Measurements from ENCODE around the gene HOXA1.

The HOXA1 gene

DNA sequence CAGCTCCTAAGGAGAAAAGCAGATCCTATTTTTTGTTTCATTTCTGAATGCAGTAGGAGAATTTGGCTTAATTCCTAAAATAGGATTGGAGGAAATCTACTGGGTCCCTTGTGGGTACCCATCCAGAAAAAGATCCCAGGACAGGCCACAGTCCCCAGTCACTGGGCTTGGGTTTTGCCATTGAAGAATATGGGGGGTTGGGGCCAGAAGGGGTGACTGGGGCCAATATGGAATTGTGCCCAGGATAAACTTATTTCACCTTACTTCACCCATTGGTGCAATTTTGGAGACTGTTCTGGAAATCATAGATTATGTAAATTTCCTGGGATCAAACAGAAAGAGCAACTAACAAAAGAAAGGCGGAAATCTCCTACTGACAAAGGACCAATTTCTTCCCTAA lies 42.7 kb upstream of the HOXA1 start:
- H3K4me3 ChIP-seq (ENCODE audit: low read length), result no peak overlapping the region
- DNase-seq (ENCODE audit: low read depth), result no peak
- TF ChIP-seq, protein P1, sequence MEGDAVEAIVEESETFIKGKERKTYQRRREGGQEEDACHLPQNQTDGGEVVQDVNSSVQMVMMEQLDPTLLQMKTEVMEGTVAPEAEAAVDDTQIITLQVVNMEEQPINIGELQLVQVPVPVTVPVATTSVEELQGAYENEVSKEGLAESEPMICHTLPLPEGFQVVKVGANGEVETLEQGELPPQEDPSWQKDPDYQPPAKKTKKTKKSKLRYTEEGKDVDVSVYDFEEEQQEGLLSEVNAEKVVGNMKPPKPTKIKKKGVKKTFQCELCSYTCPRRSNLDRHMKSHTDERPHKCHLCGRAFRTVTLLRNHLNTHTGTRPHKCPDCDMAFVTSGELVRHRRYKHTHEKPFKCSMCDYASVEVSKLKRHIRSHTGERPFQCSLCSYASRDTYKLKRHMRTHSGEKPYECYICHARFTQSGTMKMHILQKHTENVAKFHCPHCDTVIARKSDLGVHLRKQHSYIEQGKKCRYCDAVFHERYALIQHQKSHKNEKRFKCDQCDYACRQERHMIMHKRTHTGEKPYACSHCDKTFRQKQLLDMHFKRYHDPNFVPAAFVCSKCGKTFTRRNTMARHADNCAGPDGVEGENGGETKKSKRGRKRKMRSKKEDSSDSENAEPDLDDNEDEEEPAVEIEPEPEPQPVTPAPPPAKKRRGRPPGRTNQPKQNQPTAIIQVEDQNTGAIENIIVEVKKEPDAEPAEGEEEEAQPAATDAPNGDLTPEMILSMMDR (IDR thresholded peaks at IDR 0.05; ENCODE audit: insufficient read depth, low read depth, low read length, missing control alignments), result no peak

DNA sequence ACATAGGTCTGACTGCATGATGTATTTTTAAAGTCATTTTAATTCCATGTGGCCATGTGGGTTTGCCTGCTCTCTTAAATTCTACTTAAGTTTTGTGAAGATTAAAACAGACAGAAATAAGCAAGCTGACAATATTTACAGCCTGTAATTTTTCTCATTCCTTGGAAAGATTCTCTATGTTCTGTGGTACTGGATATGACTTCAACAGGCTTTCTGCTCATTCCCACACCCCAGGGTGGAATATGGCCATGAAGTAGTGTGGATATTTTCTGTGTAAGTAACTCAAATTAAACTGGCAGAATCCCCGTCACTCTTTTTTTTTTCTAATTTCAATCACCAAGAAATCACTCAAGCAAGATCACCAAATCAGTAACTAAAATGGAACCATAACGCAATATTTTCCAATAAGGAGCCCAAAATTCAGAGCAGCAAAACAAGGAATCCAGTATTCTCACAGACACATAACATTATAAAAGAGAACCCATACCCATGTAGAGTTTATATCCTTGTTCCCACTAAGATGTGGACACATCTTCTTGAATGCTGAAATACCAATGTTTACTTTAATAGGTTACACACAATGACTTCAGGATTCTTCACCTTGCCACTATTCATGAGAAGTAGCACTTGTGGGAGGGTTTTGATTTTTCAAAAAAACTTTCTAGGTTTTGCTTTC lies 42.0 kb upstream of the HOXA1 start:
- DNase-seq (ENCODE audit: low read depth), result no peak
- no peak overlapping the region for H3K4me3 ChIP-seq (ENCODE audit: low read length)
- TF ChIP-seq, protein P1 (IDR thresholded peaks at IDR 0.05; ENCODE audit: insufficient read depth, low read depth, low read length, missing control alignments), result no peak

DNA sequence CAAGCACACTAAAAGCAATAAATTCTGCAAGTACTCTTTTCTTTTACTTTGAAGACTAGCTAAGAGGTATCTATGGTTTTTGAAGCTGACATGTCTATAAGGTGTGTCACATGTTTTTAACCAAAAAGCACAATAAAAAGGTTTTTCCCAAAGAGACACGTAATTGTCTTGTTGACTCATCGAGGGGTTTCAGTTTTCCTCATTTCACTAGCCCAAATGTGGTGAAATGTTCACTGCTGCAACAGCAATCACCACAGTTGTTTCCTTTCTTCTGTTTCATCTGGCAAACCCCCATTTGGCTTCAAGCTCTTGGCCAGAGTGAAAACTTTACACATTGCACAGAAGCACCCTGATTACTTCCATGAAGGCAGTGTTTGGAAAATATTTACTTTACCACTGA lies 38.6 kb upstream of the HOXA1 start:
- peak; percentile 44 for DNase-seq (ENCODE audit: low read depth)
- no peak overlapping the region for H3K4me3 ChIP-seq (ENCODE audit: low read length)
- TF ChIP-seq, protein P1 (IDR thresholded peaks at IDR 0.05; ENCODE audit: insufficient read depth, low read depth, low read length, missing control alignments), result no peak

DNA sequence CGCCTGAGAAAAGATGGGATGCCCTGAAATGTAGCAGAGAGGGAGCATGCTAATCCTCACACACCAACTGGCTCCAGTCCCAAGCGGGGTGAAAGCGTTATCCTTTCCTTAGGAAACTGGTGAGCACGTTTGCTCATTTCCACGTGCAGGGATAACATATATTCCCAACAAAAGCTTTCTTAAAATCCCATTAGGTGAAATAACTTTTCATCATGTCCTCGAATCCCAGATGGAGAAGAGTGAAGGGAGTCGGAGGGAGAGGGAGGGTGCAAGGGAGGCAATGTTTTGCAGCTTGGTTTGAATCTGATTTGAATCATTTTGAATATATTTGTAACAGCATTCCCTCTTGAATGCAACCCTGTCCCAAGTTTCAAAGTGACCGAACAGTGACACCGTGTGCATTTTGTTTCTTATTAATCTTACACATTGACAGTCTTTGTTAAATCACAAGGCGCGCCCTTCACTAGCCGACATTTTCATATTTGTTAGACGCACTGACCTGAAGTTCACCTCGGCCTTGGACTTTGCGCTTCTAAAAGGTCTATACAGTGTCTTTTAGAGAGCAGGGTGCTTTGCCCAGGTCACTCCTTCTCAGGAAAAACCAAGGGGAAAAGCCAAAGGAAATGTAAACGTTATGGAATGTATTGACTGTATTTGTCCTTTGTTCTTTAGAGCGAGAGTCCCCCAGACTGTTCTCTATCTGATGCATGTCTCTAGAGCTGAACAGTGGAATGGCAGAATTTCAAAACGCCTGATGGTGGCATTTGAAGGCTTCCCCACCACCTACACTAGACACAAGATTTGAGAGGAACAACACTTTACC lies 37.8 kb upstream of the HOXA1 start:
- TF ChIP-seq, protein P1 (IDR thresholded peaks at IDR 0.05; ENCODE audit: insufficient read depth, low read depth, low read length, missing control alignments), result no peak
- H3K4me3 ChIP-seq (ENCODE audit: low read length), result no peak overlapping the region
- DNase-seq (ENCODE audit: low read depth), result no peak

DNA sequence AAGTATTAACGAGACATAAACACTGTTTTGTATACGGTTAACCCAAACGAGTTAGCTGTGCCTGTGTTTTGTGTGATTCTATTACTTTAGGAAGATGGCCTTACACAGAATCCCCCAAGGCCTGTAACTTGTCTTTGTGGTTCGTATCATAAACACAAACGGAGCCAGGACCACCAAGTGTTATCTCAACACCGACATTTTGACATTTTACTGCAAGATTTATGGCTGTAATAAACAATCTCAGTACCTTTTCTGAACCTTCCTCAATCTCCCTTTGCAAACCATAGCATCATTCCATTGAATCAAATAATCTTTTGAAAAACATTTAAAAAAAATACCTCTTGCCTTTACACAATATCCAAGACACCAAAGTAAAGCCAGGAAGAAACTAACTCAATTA lies 37.2 kb upstream of the HOXA1 start:
- no peak overlapping the region for H3K4me3 ChIP-seq (ENCODE audit: low read length)
- TF ChIP-seq, protein P1 (IDR thresholded peaks at IDR 0.05; ENCODE audit: insufficient read depth, low read depth, low read length, missing control alignments), result no peak
- no peak for DNase-seq (ENCODE audit: low read depth)

DNA sequence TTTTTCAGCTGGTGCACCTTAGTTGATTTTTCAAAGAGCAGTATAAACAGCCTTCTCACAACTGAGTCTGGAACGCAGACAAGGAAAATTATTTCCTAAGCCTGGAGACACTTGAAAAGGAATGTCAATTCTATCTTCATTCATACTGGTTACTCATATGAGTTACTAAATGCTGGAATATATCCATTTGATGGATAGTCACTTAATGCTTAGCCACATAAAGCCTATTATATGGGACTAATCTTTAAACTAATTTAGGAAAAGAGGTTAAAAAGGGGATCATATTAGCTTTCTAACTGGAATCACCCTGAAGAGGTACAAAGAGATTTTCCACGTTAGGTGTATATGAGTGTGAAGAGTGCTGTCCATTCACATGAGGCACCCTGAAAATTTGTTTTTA lies 36.4 kb upstream of the HOXA1 start:
- no peak for DNase-seq (ENCODE audit: low read depth)
- no peak overlapping the region for H3K4me3 ChIP-seq (ENCODE audit: low read length)
- TF ChIP-seq, protein P1 (IDR thresholded peaks at IDR 0.05; ENCODE audit: insufficient read depth, low read depth, low read length, missing control alignments), result no peak

Data from epithelial cell of esophagus (primary cell).